Erythroblast (primary cell): ENCODE results near the gene SERINC2.

Experiments used
- GATA1 ChIP-seq: IDR thresholded peaks from 2 replicates; pipeline ENCODE4 v1.6.1; 2011; ENCODE audit warnings: low read depth, mild to moderate bottlenecking, control low read depth, low read length, moderate library complexity
- POLR2A ChIP-seq: IDR thresholded peaks from 2 replicates; pipeline ENCODE4 v1.6.1; 2011; ENCODE audit warnings: mild to moderate bottlenecking, low read length

DNA sequence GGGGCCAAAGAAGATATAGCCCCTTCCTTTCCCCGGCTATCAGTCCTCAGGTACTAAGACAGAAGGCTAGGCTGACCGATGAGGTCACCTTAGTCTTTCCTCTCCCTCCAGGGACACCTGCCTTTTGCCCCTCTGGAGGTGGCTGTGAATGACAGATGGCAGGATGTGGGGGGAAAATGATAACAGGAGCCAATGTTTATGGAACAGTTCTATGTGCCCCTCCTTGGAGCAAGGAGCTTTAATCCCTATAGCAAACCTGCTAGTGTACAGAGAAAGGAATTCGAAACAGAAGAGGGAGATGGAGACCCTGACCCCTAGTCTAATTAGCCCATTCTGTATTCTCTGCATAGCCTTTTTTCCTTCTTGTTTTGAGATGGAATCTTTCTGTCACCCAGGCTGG, 28.1 kb downstream of the SERINC2 start:
- TF ChIP-seq POLR2A: no peak
- TF ChIP-seq GATA1: no peak
